Neural cell (in vitro differentiated cells): Measurements from ENCODE around the gene ACVR1.

Source experiments
- CTCF ChIP-seq: fragments of 450-650 bp; IDR thresholded peaks from 2 replicates; pipeline ENCODE4 v1.5.1; 2014; ENCODE audit warnings: antibody characterized with exemption, mild to moderate bottlenecking, moderate library complexity; ENCODE audit not compliant: poor library complexity, severe bottlenecking
- EP300 ChIP-seq: fragments of 450-650 bp; conservative IDR thresholded peaks from 2 replicates; pipeline ENCODE4 v1.6.1; 2014; ENCODE audit warnings: antibody characterized with exemption, mild to moderate bottlenecking, moderate library complexity; ENCODE audit not compliant: poor library complexity, severe bottlenecking
- EZH2 ChIP-seq: fragments of 200-600, 300-800 bp; shearing (Covaris generic), sonication (generic); IDR thresholded peaks from 2 replicates; pipeline ENCODE4 v1.6.1; 2014; ENCODE audit warnings: antibody characterized with exemption, low read length, borderline replicate concordance, mild to moderate bottlenecking; ENCODE audit not compliant: insufficient read depth, poor library complexity, severe bottlenecking
- MXI1 ChIP-seq: fragments of 450-650 bp; conservative IDR thresholded peaks from 2 replicates; pipeline ENCODE4 v1.6.1; 2014; ENCODE audit warnings: antibody characterized with exemption, mild to moderate bottlenecking; ENCODE audit not compliant: poor library complexity, severe bottlenecking
- POLR2AphosphoS5 ChIP-seq: IDR thresholded peaks from 2 replicates; pipeline ENCODE4 v1.6.1; 2012
- RAD21 ChIP-seq: fragments of 450-650 bp; conservative IDR thresholded peaks from 2 replicates; pipeline ENCODE4 v1.6.1; 2014; ENCODE audit warnings: antibody characterized with exemption, mild to moderate bottlenecking, moderate library complexity
- REST ChIP-seq: IDR thresholded peaks from 2 replicates; pipeline ENCODE4 v1.6.1; 2012; ENCODE audit warnings: borderline replicate concordance
- SMC3 ChIP-seq: fragments of 450-650 bp; conservative IDR thresholded peaks from 2 replicates; pipeline ENCODE4 v1.6.1; 2014; ENCODE audit warnings: antibody characterized with exemption, mild to moderate bottlenecking, moderate library complexity; ENCODE audit not compliant: poor library complexity
- TAF1 ChIP-seq: IDR thresholded peaks from 2 replicates; pipeline ENCODE4 v1.6.1; 2012; ENCODE audit warnings: low read depth

- TF ChIP-seq CTCF (no peak), TAF1 (no peak), EZH2 (no peak), EP300 (no peak), POLR2AphosphoS5 (no peak), REST (no peak), SMC3 (no peak), RAD21 (no peak), MXI1 (no peak)
Measured at GRCh38 chr2:157923598-157924217, 47.6 kb upstream of the ACVR1 start.
